ENCODE measurements around the gene CRLF3.

GRCh38 chr17:30848021-30848420 lies 23.5 kb upstream of the CRLF3 start:
- no peak for TF ChIP-seq CTCF (conservative IDR thresholded peaks at IDR 0.05; ENCODE audit: low read length)
- no peak for TF ChIP-seq EZH2phosphoT487 (IDR thresholded peaks at IDR 0.05; ENCODE audit: borderline replicate concordance, low read depth, low read length)
